Upper lobe of right lung (tissue), 1 donor: ENCODE results near the gene MYZAP. TPM values are rescaled to one million over a fixed set of nuclear protein-coding genes. Genes with fewer than 3 reads are reported as not detected.
A peak's percentile ranks its signal among the peaks of the same experiment; 100 is the strongest.

ENCODE experiments used
- ATAC-seq: fragments of 200-7000 bp; cut with Tn5 transposase; one replicate; pipeline ENCODE4 v1.9.1; 2020; ENCODE audit warnings: mild to moderate bottlenecking, moderate library complexity
- DNase-seq: peaks from one replicate; pipeline ENCODE4 v3.0.0-alpha.2; 2020
- H3K27ac ChIP-seq: fragments of 200-600 bp; one replicate; pipeline ENCODE4 v1.8.0; 2022
- H3K27me3 ChIP-seq: fragments of 200-600 bp; one replicate; pipeline ENCODE4 v1.8.0; 2022; ENCODE audit warnings: mild to moderate bottlenecking
- H3K36me3 ChIP-seq: fragments of 200-600 bp; one replicate; pipeline ENCODE4 v1.8.0; 2022
- H3K4me1 ChIP-seq: fragments of 200-600 bp; one replicate; pipeline ENCODE4 v1.8.0; 2022
- H3K4me3 ChIP-seq: fragments of 200-600 bp; one replicate; pipeline ENCODE4 v1.8.0; 2022; ENCODE audit warnings: mild to moderate bottlenecking
- H3K9me3 ChIP-seq: fragments of 200-600 bp; one replicate; pipeline ENCODE4 v1.8.0; 2022
- CTCF ChIP-seq: fragments of 200-600 bp; IDR thresholded peaks from one replicate; pipeline ENCODE4 v1.8.0; 2022; ENCODE audit warnings: antibody characterized with exemption
- intact Hi-C: fragments of 100-400 bp; cut with DNase I; formaldehyde crosslinking; loops from one replicate; pipeline ENCODE4 v1.11.0; 2022
- total RNA-seq: library from RNA; stranded (reverse); fragmentation: NEBNext Ultra II Directional; extraction: Animal tissue kit (Norgen Biotek cat#: 25700); gene quantifications from one replicate; pipeline ENCODE4 v1.2.1, GENCODE V29; 2021
- donor health status: DM: no; HTN: yes; CAD: no; lungs with severe emphysema.

Gene MYZAP
- total RNA-seq, 1 donor from 2014 or later = 30.9 TPM

- intact Hi-C loops = no loop called here
- Histone ChIP-seq H3K9me3 (no peaks in the 10 kb centered on the region), H3K27ac (peak overlapping the region; percentile 66), H3K36me3 (no peaks in the 10 kb centered on the region), H3K4me3 (no peak overlapping the region), H3K27me3 (no peaks in the 10 kb centered on the region), H3K4me1 (peaks cover 21% of the 10 kb centered on the region)
- TF ChIP-seq CTCF = no peak
- ATAC-seq (peak; percentile 22), DNase-seq (no peak)
Observed at GRCh38 chr15:57597431-57597830, 5.7 kb downstream of the MYZAP start.

GRCh38 chr15:57598346-57598745 is 6.6 kb downstream of the MYZAP start:
- no peak for TF ChIP-seq CTCF
- Histone ChIP-seq H3K27me3 (no peaks in the 10 kb centered on the region), H3K27ac (peak overlapping the region; percentile 66), H3K4me1 (peaks cover 21% of the 10 kb centered on the region), H3K9me3 (no peaks in the 10 kb centered on the region), H3K36me3 (no peaks in the 10 kb centered on the region), H3K4me3 (no peak overlapping the region)
- intact Hi-C loops = no loop called here
- DNase-seq (no peak), ATAC-seq (peak; percentile 17)

GRCh38 chr15:57599296-57599810 is 7.6 kb downstream of the MYZAP start:
- no peaks in the 10 kb centered on the region for H3K36me3 ChIP-seq
- TF ChIP-seq CTCF = no peak
- peaks cover 21% of the 10 kb centered on the region for H3K4me1 ChIP-seq
- DNase-seq (no peak), ATAC-seq (no peak)
- H3K27me3 ChIP-seq = no peaks in the 10 kb centered on the region
- intact Hi-C loops = no loop called here
- no peaks in the 10 kb centered on the region for H3K9me3 ChIP-seq
- no peak overlapping the region for H3K4me3 ChIP-seq
- peak overlapping the region; percentile 66 for H3K27ac ChIP-seq

GRCh38 chr15:57600197-57600596 is 8.5 kb downstream of the MYZAP start:
- Histone ChIP-seq H3K4me1 (peaks cover 16% of the 10 kb centered on the region), H3K9me3 (no peaks in the 10 kb centered on the region), H3K27me3 (no peaks in the 10 kb centered on the region), H3K27ac (no peak overlapping the region), H3K4me3 (no peak overlapping the region), H3K36me3 (no peaks in the 10 kb centered on the region)
- DNase-seq = no peak
- intact Hi-C loops = no loop called here
- no peak for TF ChIP-seq CTCF
- no peak for ATAC-seq

GRCh38 chr15:57604507-57604906 is 12.8 kb downstream of the MYZAP start:
- Histone ChIP-seq H3K4me1 (no peaks in the 10 kb centered on the region), H3K27me3 (no peaks in the 10 kb centered on the region), H3K9me3 (no peaks in the 10 kb centered on the region), H3K4me3 (no peak overlapping the region), H3K27ac (no peak overlapping the region), H3K36me3 (no peaks in the 10 kb centered on the region)
- intact Hi-C loops = no loop called here
- TF ChIP-seq CTCF = no peak
- ATAC-seq (no peak), DNase-seq (no peak)

GRCh38 chr15:57605491-57605890 is 13.8 kb downstream of the MYZAP start:
- intact Hi-C loops = no loop called here

More at GRCh38 chr15:57605491-57605890, 13.8 kb downstream of the MYZAP start:
- Histone ChIP-seq H3K36me3 (no peaks in the 10 kb centered on the region), H3K27ac (no peak overlapping the region), H3K9me3 (no peaks in the 10 kb centered on the region), H3K4me1 (no peaks in the 10 kb centered on the region), H3K27me3 (no peaks in the 10 kb centered on the region), H3K4me3 (no peak overlapping the region)
- DNase-seq = no peak
- TF ChIP-seq CTCF = no peak
- no peak for ATAC-seq
